Stimulated activated CD4-positive, alpha-beta T cell treated with anti-CD3 and anti-CD28 coated beads, TNF-alpha, amount 100 ng/mL, for 24 hours (primary cell): ENCODE measurements around the gene ARHGAP33.
"Not testable (repeated sequence)": the region's sequence is repeated elsewhere in the genome, so short reads cannot be mapped to it uniquely, and the experiment has no call there.

Experiments
- DNase-seq, 3 experiments: peaks; one replicate each; pipeline ENCODE4 v3.0.0-alpha.2; 2020; ENCODE audit warnings: low read depth in 3 of 3

ARHGAP33 gene

DNA sequence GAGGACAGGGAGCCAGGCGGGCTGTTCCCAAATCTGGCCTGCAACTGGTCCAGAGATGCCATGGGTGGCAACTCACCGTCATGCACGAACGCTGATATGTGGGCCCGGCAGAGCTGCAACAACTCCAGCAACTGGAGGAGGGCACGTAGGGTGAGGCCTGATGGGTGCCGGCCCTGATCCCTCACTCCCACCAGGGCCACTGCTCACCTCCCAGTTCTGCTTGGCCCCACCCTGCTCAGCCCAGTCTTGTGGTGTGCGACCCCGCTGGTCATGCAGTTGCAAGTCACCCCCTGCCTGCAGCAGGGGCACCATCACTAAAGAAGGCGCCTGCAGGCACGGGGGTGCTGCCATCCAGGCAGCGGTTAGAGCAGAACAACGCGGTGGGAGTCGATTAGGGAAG is 16.9 kb downstream of the ARHGAP33 start:
- no peak for DNase-seq

DNA sequence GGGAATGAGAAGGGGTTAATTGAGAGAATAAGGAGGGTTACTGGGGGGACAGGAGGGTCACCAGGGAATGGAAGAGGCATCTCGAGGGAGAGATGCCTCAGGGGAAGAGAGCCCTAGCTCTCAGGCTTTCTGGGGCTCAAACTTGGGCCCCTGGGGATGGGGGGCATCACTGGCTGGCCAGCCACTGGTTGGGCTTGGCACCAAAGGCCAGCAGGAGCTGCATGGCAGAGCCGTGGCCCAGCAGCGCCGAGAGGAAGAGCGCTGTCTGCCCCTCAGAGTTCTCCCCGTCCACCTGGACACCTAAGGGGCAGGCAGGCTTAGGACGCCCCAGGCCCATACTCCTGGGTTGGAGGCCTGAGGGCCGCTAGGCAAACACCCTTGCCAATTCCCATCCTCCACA is 17.5 kb downstream of the ARHGAP33 start:
- no peak for DNase-seq

DNA sequence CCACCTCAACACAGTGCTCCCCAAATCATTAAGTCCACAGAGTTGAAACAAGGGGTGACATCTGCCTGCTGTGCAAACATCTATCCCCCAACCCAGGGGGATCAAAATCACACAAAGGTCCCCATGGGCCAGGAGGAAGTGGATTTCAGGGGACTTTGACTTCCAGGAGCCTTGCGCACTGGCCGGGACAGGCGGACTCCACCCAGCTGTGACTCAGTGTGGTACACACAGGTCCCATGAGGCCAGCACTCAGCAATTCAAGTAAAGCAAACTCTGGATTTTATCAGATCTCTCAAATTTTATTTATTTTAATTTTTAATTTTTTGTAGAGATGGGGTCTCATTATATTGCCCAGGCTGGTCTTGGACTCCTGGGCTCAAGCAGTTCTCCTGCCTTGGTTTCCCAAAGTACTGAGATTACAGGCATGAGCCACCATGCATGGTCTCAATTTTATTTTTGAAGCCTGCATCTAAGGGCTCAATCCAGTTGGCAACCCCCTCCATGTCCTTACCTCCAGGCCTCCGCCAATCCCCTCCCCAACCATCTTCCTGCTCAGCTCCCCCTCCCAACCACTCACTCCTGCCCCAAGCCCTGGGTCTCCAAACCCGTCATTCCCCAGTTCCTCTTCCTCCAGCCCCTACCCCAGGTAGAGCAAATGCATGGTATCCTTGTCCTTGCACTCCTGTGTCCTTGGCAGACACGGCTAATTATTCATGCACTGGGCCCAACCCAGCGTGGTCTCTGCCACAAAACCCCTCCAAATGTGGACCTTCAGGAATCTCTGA is 18.2 kb downstream of the ARHGAP33 start:
- no peak for DNase-seq

DNA sequence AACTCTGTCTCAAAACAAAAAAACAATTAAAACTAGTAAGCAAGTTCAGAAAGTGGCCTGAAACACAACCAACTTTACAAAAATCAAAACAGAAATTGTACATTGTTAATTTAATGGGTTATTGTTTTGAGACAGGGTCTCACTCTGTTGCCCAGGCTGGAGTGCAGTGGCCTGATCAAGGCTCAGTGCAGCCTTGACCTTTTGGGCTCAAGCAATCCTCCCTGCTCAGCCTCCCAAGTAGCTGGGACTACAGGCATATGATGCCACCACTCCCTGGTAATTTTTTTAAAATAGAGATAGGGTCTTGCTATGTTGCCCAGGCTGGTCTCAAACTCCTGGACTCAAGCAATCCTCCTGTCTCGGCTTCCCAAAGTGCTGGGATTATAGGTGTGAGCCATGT is 20.2 kb downstream of the ARHGAP33 start:
- not testable (repeated sequence) for DNase-seq

DNA sequence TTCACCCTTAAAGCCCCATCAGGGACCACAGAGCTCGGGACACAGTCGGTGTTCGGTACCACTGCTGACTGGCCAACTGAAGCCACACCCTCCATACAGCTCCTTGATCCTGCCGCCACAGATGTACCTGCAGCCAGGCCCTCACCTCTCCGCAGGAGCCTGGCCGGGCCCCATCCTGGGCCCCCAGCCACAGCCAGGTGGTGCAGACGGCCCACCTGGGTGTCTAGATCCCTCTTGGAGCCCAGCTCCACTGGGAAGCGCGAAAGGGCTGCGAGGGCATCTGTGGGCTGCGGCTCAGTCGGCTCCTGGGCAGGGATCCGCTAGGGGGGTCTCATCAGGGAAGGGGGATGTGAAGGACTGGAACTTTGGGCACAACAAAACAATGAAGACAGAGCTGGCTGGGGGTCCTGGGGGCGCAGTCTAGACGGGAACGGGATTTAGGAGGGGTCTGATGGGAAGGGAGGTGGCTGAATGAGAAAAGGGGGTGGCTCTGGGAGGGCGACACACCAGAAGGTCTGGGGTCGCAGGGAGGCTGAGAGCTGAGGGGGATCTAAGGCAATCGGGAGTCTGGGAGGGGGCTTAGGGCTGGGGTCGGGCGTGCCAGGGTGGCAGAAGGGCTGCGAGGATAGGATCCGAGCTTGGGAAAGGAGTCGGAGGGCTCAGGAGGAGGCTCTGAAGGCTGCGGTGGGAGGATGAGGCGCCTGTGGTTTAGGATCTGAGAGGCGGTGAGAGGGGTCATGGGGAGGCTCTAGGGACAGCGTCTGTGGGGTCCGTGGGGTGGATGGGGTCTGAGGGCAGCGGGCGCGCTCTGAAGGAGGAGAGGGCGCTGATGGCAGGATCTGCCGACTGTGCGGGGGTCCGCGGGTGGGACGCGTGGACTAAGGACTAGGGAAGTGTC is 21.5 kb downstream of the ARHGAP33 start:
- DNase-seq = no peak

DNA sequence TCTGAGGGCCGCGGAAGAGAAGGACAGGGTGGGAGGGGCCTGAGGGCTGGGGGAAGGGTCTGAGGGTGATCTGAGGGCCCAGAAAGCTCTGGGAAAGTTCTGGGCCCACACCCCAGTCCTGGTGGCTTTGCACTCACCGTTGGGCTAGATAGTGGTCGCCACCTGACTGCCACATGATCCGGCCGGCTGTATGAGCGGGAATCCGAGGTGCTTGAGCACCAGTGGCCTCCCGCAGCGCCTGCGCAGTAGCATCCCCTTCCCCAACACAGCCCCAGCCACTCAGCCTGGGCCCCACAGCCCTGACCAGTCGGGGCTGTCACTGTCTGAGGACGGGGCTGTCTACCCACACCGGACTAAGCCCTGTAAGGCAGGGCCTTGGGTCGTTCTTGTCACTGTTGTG is 22.3 kb downstream of the ARHGAP33 start:
- peak in 1 of 3 experiments; percentile 12 for DNase-seq

DNA sequence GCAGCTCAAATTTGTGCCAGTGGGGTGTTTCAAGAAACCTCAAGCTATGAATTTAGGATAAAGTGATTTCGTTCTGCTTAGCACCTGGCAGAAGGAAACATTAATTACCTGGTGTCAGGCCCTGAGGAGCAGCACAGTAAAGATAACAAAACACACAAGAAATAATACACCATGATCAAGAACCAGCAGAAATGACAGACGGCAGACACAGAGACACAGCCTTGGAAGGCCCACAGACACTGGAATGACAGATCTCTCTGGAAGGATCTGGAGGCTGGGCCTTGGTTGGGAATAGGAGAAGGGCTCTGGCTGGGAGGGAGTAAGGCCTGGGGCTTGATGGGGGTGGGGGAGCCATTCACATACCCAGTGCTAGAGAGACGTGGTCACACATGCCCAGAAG is 26.5 kb downstream of the ARHGAP33 start:
- DNase-seq = no peak

DNA sequence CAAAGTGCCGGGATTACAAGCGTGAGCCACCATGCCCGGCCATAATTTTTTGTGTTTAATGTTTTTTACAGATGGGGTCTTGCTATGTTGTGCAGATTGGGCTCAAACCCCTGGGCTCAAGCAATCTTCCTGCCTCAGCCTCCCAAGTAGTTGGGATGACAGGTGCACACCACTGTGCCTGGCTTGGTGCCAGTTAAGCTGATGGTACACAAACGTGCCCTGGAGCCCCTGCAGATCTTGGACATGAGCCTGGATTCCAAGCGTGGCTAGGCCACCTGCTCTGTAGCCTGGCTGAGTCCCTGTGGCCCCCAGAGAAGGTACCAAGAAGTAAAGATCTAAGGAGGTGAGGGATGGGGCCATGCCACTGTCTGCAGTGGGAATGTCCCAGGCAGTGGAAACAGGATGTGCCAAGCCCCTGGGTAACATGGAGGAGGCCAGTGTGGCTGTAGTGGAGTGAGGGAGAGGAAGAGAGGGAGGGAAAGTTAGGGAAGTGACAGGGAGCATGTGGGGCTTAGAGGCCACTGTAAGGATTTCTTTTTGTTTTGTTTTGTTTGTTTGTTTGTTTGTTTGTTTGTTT is 30.2 kb downstream of the ARHGAP33 start:
- DNase-seq = no peak

DNA sequence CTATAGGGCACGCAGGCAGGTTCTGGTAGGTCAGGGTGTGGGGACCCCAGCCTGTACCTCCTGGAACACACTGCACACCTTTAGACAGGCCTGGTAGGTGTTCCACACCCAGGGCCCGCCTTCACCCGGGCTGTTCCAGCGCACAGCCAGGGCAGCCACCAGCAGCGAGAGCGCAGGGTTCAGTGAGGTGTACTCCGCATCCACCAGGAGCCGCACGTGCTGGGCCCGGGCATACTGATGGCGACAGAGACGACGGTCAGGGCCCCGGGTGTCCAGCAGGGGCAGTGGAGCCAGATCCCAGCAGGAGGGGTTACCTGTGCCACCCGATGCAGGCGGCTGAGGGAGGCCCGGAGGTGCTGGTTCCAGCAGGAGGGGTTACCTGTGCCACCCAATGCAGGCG is 31.2 kb downstream of the ARHGAP33 start:
- no peak for DNase-seq

DNA sequence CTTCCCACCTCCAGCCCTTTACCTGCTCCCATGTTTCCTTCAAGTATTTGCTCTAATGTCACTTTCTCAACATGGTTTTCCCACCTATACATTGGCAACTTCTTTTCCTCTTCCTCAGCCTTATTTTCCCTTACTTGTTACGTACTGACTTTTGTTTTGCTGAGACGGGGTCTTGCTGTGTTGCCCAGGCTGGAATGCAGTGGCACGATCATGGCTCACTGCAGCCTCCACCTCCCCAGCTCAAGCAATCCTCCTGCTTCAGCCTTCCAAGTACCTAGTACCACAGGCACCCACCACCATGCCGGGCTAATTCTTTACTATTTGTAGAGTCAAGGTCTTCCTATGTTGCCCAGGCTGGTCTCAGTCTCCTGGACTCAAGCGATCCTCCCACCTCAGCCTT is 32.3 kb downstream of the ARHGAP33 start:
- no peak for DNase-seq

DNA sequence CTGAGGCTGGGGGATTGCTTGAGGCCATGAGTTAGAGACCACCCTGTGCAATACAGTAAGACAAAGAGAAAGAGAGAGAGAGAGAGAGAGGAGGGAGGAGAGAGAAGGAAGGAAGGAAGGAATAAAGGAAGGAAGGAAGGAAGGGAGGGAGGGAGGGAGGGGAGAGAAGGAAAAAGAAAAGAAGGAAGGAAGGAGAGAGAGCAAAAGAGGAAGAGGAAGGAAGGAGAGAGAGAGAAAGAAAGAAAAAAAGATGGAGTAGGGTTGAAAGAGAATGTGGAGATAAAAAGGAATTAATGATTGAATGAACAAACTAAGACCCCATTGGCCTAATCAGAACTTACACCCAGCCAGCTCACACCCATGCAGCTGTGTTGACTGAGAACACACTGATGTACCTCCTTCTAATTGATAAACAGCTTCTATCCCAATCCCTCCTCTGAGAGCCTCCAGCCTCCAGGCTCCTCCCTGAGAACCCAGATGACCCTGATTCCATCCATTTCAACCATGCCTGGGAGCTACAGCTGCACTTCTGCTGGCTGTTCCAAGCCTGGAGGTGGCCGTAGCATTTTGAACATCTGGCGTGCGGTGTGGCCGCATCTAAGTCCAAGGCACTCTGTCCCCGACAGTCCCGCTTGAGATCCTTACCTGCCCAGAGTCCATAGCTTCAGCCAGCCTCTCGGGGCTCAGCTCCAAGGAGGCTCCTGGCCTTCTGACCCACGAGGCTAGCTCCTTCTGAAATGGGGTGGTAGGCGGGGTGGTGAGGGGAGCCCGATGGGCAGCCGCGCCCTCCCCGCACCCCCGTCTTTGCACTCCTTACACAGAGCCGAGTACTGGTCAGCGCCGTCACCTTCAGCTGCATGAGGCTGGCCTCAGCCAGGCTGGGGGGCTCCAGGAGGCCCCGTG is 36.2 kb downstream of the ARHGAP33 start:
- DNase-seq = no peak

DNA sequence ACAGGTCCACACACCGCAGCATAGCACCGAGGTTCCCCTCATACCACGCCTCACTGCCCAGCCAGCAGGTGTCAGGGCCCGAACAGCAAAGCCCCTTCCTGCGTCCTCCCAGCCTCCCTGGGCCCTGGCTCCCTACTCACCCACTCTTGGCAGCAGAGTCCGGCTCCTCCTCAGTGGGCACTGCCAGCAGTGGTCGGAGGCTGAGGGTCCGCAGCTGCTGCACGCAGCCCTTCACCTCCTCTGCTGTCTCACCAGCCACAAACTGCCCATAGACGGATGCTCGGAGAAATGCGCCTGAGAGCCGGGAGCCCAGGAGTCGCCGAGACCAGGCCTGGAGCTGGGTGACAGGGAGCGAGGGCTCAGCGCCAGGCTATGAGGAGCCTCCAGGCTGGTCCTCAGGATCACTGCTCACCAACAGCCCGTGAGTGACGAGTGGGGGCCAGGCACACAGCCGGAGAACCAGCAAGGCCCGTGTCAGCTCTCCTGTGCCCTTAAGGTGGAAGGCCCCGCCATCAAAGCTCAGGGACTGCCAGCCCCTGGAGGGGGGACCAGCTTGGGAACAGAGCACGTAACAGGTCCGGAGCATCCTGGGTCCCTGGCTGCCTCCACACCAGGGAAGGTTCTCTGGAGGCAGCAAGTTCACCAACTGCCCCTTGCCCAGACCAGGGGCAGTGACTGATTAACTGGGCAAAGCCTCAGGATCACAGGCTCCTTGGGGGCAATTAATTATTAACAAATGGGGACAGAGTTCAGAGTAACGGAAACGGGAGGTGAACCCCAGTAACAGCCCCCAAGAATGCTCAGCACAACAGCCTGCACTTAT is 37.1 kb downstream of the ARHGAP33 start, which contains the start of gene PRODH2:
TSS of gene PRODH2 (minus strand) at position 626 of the 823 bp plus-strand sequence. CDS start at position 586, 40 bp downstream.
- DNase-seq = no peak

DNA sequence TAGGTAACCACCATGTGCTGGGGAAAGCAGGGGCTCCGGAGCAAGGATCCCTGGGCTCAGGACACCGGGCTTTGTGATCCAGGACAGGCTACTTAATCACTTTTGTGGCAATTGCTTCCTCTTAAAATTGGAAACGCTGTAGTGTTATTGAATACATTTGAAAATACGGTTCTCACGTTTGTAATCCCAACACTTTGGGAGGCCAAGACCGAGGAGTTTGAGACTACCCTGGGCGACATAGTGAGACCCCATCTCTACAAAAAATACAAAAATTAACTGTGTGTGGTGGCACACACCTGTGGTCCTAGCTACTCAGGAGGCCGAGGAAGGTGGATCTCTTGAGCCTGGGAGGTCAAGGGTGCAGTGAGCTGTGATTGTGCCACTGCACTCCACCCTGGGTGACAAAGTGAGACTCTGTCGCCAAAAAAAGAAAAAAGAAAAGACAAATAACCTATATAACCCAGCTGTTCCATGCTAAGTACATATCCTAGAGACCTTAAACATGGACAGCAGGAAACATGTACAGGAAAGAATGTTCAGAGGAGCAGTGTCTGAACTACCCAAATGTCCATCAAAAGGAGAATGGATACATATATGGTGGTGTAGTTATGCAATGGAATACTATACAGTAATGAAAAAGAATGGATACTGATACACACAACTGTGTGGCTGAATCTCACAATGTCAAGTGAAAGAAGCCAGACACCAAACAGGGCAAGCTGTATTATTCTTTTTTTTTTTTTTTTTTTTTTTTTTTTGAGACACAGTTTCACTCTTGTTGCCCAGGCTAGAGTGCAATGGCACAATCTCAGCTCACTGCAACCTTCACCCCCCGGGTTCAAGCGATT is 37.9 kb downstream of the ARHGAP33 start:
- DNase-seq = no peak

DNA sequence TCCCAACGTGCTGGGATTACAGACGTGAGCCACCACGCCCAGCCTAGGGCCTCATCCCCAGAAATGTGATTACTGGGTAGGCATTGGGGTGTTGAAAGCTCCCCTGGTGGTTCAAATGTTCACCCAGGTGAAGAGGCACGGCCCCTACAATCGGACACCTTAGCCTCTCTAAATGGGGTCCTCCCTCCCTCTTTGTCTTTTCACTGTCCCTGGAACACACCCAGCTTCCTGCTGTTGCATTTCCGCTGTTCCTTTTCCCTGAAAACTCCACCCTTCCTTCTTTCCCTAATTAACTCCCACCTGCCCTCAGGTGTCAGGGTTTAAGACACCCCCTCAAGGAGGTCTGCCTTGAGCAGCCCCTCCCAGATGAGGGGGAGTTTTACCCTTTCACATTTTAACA is 40.9 kb downstream of the ARHGAP33 start:
- no peak for DNase-seq

DNA sequence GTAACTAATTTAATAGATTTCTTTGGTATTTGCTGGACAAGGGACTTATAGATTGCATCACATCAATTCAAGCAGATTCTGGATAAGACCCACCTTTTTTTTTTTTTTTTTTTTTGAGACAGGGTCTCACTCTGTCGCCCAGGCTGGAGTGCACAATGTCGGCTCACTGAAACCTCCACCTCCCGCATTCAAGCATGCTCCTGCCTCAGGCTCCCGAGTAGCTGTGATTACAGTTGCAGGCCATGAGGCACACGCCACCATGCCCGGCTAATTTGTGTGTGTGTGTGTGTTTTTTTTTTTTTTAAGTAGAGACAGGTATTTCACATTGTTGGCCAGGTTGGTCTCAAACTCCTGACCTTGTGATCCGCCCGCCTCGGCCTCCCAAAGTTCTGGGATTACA is 41.5 kb downstream of the ARHGAP33 start:
- DNase-seq = no peak

DNA sequence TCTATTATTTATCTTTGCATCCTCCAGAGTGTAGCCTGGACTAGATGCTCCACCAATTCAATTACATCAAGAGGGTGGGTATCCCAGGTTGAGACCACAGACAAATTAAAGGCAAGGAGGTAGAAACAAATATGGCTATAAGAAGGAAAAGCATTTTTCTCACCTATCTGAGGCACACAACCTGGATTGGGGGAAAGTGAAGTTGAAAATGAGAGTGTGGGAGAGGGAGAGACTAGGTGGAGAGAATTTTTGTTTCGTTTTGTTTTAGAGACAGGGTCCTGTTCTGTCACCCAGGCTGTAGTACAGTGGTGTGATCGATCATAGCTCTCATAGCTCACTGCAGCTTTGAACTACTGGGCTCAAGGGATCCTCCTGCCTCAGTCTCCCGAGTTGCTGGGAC is 43.1 kb downstream of the ARHGAP33 start:
- no peak for DNase-seq

DNA sequence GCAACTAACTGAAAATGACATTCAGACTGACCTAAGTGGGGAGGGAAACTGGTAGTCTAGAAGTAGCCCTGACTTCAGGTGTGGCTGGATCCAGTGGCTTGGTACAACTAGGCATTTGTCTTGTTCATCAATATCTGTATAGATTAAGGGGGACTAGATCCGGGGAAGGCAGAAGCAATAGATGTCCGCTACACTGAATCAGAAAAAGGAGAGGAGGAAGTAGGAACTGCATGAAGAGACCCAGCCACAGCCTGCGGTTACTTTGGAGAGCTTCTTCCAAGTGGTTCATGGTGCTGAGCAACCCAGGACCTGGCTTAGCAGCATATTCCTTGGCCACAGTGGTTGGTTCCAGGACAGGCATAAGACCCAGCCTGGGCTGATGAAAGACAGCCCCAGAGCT is 47.2 kb downstream of the ARHGAP33 start:
- DNase-seq = no peak

DNA sequence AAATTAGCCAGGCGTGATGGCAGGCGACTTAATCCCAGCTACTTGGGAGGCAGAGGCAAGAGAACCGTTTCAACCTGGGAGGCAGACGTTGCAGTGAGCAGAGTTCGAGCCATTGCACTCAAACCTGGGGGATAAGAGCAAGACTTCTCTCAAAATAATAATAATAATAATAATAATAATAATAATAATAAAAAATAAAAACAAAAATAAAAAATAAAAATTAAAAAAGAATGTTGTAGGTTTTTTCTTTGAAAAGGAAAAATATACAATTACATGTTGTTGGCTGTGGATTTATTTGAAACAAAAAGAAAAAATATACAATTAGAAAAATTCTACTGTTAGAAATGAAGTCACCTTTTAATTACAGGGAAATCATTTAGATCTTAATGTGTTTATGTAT is 48.8 kb downstream of the ARHGAP33 start:
- DNase-seq = no peak

DNA sequence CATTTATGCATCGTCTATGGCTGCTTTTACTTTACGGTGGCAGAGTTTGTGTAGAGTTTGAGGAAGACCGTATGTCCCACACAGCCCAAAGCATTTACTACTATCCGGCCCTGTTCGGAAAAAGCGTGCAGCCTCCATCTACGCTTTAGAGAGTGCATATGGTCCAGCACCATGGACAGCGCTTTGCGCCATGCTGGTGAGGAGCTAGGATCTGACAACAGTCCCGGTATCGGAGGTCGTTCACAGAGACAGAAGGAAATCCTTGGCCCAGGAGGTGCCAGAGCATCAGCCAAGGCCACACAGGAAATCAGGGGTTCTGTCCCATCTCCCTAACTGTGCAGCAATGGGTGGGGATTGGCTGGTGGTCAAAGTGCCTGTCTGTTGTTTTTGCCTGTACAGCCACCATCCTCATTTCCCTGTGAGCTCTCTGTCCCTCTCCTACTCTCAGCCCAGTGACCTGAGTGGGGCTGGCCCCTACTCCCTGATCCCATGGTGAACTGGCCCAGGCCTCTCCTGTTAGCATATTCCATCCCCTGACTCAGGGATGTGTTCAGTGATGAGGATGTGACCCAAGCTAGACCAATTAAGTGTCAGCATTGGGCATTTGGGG is 53.4 kb downstream of the ARHGAP33 start:
- DNase-seq = peak in 2 of 3 experiments; percentile 11 to 50
